B cell (primary cell): ENCODE measurements around the gene NELFA.

Experiments used
- EZH2 ChIP-seq: IDR thresholded peaks from 2 replicates; pipeline ENCODE4 v1.6.1; 2012; ENCODE audit warnings: borderline replicate concordance, low read depth, mild to moderate bottlenecking, moderate library complexity, low read length; ENCODE audit not compliant: insufficient read depth, poor library complexity, severe bottlenecking
- TF ChIP-seq, protein P1 (sequence below): fragments of 200-600 bp; IDR thresholded peaks from one replicate; pipeline ENCODE4 v1.8.0; 2022; ENCODE audit warnings: antibody characterized with exemption, mild to moderate bottlenecking

GRCh38 chr4:1978226-1978625 is 30.5 kb downstream of the NELFA start:
- TF ChIP-seq, protein P1, sequence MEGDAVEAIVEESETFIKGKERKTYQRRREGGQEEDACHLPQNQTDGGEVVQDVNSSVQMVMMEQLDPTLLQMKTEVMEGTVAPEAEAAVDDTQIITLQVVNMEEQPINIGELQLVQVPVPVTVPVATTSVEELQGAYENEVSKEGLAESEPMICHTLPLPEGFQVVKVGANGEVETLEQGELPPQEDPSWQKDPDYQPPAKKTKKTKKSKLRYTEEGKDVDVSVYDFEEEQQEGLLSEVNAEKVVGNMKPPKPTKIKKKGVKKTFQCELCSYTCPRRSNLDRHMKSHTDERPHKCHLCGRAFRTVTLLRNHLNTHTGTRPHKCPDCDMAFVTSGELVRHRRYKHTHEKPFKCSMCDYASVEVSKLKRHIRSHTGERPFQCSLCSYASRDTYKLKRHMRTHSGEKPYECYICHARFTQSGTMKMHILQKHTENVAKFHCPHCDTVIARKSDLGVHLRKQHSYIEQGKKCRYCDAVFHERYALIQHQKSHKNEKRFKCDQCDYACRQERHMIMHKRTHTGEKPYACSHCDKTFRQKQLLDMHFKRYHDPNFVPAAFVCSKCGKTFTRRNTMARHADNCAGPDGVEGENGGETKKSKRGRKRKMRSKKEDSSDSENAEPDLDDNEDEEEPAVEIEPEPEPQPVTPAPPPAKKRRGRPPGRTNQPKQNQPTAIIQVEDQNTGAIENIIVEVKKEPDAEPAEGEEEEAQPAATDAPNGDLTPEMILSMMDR: no peak
- TF ChIP-seq EZH2: no peak
